Measurements from ENCODE around the gene PXK.

- TF ChIP-seq EZH2 (IDR thresholded peaks at IDR 0.05), result no peak
- TF ChIP-seq POLR2AphosphoS5 (IDR thresholded peaks at IDR 0.05; ENCODE audit: borderline replicate concordance, low read depth, low read length), result no peak
- TF ChIP-seq FOXP2 (optimal IDR thresholded peaks at IDR 0.05; ENCODE audit: control extremely low read depth, extremely low read length, insufficient read depth), result no peak
Observed at GRCh38 chr3:58350627-58351013, 17.9 kb downstream of the PXK start.

Data from SK-N-MC (cell line).